GM18873 (cell line): ENCODE data around the gene CBFA2T3.

Experiments used
- ATAC-seq: cut with Tn5 transposase; IDR thresholded peaks from one replicate; pipeline ENCODE4 v1.9.1; 2021; ENCODE audit warnings: mild to moderate bottlenecking, moderate library complexity, moderate number of reproducible peaks; ENCODE audit not compliant: unreplicated experiment, low FRiP score

Gene CBFA2T3

GRCh38 chr16:88883117-88883895 is 93.7 kb downstream of the CBFA2T3 start:
- no peak for ATAC-seq

- no peak for ATAC-seq
Measured at GRCh38 chr16:88882358-88883030, 94.5 kb downstream of the CBFA2T3 start.

- ATAC-seq: no peak
Measured at GRCh38 chr16:88881675-88882357, 95.2 kb downstream of the CBFA2T3 start.

GRCh38 chr16:88881007-88881615 is 95.9 kb downstream of the CBFA2T3 start:
- no peak for ATAC-seq

GRCh38 chr16:88880226-88881006 is 96.6 kb downstream of the CBFA2T3 start:
- no peak for ATAC-seq

- no peak for ATAC-seq
Measured at GRCh38 chr16:88879788-88880055, 97.3 kb downstream of the CBFA2T3 start.

- no peak for ATAC-seq
Measured at GRCh38 chr16:88878967-88879787, 97.8 kb downstream of the CBFA2T3 start.

GRCh38 chr16:88878356-88878755 is 98.7 kb downstream of the CBFA2T3 start:
- ATAC-seq: no peak

- no peak for ATAC-seq
Measured at GRCh38 chr16:88877564-88878289, 99.3 kb downstream of the CBFA2T3 start.

GRCh38 chr16:88876942-88877526 is 100.0 kb downstream of the CBFA2T3 start:
- no peak for ATAC-seq

- no peak for ATAC-seq
Measured at GRCh38 chr16:88875703-88876234, 101.2 kb downstream of the CBFA2T3 start.

GRCh38 chr16:88874938-88875599 is 101.9 kb downstream of the CBFA2T3 start:
- ATAC-seq: no peak

GRCh38 chr16:88872650-88873331 is 104.2 kb downstream of the CBFA2T3 start:
- ATAC-seq: no peak

GRCh38 chr16:88871730-88872416 is 105.1 kb downstream of the CBFA2T3 start:
- no peak for ATAC-seq

- ATAC-seq: no peak
Measured at GRCh38 chr16:88871349-88871702, 105.7 kb downstream of the CBFA2T3 start.

- ATAC-seq: no peak
Measured at GRCh38 chr16:88870608-88871348, 106.2 kb downstream of the CBFA2T3 start.
